ENCODE data around the gene MTTP.

DNA sequence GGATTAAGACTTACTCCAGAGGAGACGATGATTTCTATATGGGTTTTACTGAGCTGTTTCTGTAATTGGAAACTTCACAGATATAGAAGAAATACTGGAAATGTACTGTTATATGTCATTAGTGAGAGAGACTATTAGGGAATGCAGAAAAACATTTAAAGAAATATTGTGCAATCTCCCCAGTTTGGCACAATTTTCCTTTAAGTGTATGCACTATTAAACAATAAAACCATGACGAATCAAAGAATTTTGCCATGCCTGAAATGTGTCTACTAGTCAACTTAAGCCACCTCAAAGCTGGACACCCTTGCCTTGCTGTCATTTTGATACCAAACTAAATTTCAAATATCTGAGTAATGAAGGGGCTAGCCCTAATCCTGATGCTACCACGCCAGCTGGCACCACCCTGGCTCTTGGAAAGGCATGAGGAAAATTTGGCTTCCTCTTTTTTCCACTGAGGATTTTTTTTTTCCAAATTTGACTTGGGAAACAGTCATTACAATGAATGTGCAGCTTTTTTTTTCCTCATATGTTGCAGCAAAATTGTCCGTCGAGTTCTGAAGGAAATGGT, 36.1 kb downstream of the MTTP start:
- TF ChIP-seq, protein P1, sequence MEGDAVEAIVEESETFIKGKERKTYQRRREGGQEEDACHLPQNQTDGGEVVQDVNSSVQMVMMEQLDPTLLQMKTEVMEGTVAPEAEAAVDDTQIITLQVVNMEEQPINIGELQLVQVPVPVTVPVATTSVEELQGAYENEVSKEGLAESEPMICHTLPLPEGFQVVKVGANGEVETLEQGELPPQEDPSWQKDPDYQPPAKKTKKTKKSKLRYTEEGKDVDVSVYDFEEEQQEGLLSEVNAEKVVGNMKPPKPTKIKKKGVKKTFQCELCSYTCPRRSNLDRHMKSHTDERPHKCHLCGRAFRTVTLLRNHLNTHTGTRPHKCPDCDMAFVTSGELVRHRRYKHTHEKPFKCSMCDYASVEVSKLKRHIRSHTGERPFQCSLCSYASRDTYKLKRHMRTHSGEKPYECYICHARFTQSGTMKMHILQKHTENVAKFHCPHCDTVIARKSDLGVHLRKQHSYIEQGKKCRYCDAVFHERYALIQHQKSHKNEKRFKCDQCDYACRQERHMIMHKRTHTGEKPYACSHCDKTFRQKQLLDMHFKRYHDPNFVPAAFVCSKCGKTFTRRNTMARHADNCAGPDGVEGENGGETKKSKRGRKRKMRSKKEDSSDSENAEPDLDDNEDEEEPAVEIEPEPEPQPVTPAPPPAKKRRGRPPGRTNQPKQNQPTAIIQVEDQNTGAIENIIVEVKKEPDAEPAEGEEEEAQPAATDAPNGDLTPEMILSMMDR (IDR thresholded peaks at IDR 0.05) = no peak
- TF ChIP-seq POLR2A (IDR thresholded peaks at IDR 0.05) = no peak

Measured in uterus (tissue), 2 donors.